Retinal pigment epithelial cell (primary cell): Measurements from ENCODE around the gene TMED10.

Source experiments
- DNase-seq: peaks from one replicate; pipeline ENCODE4 v3.0.0-alpha.2; 2010; ENCODE audit warnings: low read depth
- H3K4me3 ChIP-seq: 2 replicates; pipeline ENCODE4 v1.5.1; 2011; ENCODE audit warnings: mild to moderate bottlenecking, low read length, control low read depth, moderate library complexity
- TF ChIP-seq, protein P1 (sequence below): conservative IDR thresholded peaks from 2 replicates; pipeline ENCODE4 v1.5.1; 2011; ENCODE audit warnings: low read depth, low read length, control low read depth, inconsistent platforms

The TMED10 gene

DNA sequence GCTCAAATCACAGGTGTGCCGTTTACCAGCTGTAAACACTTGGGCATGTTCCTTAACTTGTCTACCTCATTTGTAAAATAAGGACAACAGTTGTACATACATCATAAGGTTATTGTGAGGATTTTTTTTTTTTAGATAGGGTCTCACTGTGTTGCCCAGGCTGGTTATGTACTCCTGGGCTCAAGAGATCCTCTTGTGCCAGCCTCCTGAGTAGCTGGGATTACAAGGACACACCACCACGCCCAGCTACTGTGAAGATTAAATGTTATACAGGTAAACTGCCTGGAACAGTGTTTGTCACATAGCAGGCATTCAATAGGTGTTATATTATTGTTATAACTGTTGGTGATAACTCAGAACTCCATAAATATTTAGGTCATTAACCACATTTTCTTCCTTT is 12.7 kb downstream of the TMED10 start:
- TF ChIP-seq, protein P1, sequence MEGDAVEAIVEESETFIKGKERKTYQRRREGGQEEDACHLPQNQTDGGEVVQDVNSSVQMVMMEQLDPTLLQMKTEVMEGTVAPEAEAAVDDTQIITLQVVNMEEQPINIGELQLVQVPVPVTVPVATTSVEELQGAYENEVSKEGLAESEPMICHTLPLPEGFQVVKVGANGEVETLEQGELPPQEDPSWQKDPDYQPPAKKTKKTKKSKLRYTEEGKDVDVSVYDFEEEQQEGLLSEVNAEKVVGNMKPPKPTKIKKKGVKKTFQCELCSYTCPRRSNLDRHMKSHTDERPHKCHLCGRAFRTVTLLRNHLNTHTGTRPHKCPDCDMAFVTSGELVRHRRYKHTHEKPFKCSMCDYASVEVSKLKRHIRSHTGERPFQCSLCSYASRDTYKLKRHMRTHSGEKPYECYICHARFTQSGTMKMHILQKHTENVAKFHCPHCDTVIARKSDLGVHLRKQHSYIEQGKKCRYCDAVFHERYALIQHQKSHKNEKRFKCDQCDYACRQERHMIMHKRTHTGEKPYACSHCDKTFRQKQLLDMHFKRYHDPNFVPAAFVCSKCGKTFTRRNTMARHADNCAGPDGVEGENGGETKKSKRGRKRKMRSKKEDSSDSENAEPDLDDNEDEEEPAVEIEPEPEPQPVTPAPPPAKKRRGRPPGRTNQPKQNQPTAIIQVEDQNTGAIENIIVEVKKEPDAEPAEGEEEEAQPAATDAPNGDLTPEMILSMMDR: no peak
- DNase-seq: no peak
- H3K4me3 ChIP-seq: no peak overlapping the region

DNA sequence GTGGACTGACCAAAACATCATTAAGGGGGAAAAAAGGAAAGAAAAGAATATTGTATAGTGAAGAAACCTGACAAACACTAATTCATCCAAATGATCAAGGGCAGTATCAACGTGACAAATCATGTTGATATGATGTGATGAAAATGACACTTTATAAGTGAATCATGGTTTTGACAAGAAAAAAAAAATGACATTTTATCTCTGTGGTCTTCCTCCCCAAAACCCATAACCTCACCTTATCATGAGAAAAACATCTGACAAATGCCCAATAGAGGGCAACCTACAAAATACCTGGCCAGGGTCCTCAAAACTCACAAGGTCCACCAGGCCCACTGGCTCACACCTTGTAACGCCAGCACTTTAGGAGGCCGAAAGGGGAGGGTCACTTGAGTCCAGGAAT is 13.8 kb downstream of the TMED10 start:
- H3K4me3 ChIP-seq: no peak overlapping the region
- TF ChIP-seq, protein P1: peak; percentile 12
- DNase-seq: no peak

DNA sequence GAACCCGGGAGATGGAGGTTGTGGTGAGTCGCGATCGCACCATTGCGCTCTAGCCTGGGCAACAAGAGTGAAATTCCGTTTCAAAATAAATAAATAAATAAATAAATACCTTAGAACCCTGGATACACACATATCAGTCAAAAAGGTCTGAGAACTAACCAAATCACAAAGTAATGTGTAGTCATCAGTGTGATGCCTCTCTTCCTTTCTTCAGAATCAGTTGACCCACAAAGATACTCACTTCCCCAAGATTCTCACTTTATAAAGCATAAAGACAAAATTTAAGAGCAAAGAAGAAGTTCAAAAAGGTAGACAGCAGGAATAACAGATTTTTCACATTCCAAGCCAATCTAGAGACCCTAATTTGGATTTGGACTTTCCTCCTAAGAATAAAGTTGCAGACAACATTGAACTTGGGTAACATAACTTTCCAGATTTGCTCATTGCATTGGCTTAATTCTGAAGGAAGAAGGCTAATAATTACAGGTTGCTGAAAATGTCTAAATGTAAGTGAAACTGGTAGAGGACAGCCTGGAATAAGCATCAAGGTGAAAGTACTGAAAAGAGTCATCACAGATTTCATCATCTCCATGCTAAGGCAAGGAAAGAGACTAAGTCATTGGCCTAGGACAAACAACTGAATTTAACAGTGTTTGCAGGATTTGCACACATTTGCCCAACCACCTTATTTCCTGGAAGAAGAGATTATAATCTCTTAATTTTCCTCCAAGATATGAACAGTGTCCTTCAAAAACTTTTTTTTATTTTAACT is 17.4 kb downstream of the TMED10 start:
- no peak for DNase-seq
- TF ChIP-seq, protein P1: no peak
- no peak overlapping the region for H3K4me3 ChIP-seq

DNA sequence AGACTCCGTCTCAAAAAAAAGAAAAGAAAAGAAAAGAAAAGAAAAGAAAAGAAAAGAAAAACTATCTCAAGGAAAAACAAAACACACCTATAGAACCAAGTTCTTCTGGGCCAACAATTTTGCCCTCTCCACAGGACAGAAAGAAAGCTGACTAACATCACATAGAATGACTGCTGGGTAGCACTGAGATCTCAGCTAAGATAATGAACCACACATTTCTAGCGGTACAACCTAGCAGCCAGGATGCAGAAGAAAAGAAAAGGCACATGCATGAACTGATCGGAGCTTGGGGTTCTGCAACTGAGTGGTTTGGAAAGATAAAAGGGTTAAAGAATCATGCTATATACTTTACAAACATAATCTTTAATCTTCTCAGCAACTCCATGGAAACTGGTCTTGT is 19.5 kb downstream of the TMED10 start:
- no peak for DNase-seq

DNA sequence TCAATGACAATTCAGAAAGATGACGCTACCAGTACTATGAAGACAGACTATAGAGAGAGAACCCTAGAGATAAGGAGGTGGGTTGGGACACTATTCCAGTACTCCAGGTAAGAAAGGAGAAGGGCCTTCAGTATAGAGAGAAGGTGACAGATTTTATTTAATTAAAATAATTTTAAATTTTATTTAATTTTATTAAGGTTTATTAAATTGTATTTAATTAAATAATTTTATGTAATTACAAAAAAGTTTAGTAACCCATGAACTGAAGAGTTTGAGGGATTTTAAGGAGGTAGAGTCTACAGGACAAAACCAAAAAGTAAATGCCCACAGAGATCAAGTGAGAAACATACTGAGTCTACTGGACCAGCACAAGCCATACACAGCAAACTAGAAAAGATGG is 20.3 kb downstream of the TMED10 start:
- H3K4me3 ChIP-seq: no peak overlapping the region
- no peak for DNase-seq
- TF ChIP-seq, protein P1: no peak

More for the DNA sequence above, 19.5 kb downstream of the TMED10 start:
- TF ChIP-seq, protein P1: no peak
- no peak overlapping the region for H3K4me3 ChIP-seq

DNA sequence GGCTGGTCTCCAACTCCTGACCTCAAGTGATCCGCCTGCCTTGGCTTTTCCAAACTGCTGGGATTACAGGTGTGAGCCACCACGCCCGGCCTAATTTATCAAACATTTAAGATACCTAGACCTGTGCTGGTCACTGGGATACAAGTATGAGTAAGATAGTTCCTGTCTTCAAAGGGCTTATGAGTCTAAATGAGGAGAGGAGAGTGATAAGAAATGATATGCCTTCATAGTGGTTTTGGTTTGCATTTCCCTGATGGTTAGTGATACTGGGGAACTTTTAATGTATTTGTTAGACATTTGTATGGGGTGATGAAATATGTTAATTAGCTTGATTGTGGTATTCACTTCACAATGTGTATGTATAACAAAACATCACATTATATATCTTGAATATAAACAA is 21.2 kb downstream of the TMED10 start:
- H3K4me3 ChIP-seq: no peak overlapping the region
- DNase-seq: no peak
- TF ChIP-seq, protein P1: no peak

DNA sequence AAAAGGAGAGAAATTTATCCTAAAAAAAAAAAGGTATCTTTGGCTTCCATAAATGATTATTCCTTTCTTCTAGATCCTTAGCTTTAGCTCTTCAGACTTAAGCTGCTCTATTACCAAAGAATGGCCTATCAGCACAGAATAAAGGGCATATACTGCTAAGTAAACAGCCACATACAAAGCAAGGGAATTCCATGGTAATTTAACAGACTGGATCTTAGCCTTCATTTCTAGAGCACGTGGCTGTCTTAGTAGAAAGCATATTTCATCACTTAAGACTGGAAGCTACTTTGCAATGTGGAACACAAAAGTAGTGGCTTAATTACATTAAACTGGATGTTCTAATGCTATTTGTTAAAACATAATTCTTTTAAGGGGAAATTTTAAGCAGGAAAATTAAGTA is 23.1 kb downstream of the TMED10 start:
- no peak for DNase-seq
- H3K4me3 ChIP-seq: no peak overlapping the region
- TF ChIP-seq, protein P1: no peak
